NOMO-1 (cell line): ENCODE data around the gene IBA57.

Experiments used
- DNase-seq, 2 experiments: peaks; one replicate each; lab custom pipeline; 2025; ENCODE audit not compliant: unreplicated experiment in 2 of 2; lab: John Stamatoyannopoulos, UW

Gene IBA57

DNA sequence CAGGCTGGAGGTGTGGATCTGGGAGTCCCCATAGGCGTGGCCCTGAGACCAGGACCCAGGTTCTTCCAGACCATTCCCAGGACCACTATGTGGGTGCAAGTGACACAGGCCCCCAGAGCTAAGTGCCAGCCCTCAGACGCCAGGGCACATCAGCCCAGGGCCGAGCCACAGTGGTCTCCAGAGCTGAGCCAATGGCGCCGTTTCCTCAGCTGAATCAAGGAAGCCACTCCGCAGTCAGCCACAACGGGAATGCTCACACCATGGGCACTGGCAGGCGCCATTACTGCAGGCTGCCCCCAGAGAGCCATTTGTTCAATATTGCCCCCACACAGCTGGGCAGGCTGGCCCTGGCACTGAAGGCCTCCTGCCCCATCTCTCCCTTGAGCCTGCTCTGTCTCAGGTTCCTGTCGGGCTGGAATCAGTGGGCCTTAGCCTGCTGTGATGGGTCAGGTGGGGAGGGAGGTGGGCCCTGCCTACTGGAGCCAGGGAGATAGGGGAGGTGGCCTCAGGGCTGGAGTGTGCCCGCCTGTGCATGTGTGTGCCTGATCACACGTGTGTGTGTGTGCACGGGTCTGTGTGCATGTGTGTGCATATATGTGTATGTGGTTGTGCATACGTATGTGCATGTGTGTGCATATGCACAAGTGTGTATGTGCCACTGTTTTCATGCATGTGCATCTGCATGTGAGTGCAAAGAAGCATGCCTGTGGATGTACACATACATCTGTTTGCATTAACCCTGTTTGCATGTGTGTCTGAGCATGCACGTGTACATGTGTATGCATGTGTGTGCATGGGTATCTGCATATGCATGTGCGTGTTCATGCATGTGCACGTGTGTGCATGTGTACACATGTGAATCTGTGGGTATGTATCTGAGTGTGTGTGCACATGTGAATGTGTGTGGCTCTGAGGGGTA, 9.7 kb upstream of the IBA57 start:
- DNase-seq: no peak

DNA sequence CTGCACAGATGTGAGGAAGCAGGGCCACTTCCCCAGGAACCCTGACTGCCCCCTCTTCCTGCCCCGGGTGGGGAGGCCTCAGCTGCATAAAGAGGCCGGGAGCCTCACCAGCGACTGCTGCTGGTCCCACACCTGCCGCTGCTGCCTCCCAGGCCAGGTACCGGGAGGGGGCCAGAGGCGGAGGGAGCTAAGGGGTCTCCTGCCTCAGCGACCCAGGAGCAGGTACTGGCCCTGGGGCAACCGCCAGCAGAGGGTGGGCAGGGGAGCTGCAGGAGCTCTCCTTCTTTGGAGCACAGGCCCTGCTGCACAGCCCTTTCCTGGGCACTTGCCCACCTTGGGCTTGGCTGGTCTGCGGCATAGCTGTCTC, 9.1 kb upstream of the IBA57 start:
- no peak for DNase-seq

DNA sequence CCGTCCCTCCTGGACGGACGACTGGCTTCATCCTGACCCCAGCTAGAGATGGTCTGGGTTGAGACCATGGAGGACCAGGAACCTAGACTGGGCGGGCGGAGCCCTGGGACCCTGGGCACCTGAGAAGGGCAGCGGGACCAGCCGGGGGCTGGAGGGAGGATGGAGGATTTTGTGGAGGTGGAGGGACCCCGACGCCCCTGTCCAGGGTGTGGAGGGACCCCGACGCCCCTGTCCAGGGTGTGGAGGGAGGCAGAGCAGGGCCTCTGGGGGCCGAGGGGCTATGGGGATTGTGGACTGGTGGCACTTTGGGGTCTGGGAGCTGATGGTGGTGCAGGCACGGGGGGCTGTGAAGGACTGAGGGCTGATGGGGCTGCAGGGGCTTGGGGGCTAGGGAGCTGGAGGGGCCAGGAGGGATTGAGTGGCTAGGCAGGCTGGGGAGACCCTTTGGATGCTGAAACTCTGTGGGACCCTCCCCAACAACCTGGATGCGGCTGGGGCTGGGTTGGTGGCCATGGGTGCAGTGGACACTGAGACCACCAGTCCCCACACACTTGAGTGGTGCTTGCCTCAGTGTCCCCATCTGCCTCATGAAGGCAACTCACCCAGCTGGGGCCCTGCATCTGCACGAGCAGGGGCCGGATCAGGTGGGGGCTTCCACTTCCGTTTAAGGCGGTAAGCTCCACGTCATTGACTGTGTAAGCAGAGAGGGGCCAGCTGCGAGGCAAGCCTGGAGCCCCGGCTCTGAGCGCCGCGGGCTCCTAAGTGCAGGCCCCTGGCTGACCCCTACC, 8.5 kb upstream of the IBA57 start:
- no peak for DNase-seq

- DNase-seq: no peak
Measured at GRCh38 chr1:228157729-228158126, 7.9 kb upstream of the IBA57 start.

DNA sequence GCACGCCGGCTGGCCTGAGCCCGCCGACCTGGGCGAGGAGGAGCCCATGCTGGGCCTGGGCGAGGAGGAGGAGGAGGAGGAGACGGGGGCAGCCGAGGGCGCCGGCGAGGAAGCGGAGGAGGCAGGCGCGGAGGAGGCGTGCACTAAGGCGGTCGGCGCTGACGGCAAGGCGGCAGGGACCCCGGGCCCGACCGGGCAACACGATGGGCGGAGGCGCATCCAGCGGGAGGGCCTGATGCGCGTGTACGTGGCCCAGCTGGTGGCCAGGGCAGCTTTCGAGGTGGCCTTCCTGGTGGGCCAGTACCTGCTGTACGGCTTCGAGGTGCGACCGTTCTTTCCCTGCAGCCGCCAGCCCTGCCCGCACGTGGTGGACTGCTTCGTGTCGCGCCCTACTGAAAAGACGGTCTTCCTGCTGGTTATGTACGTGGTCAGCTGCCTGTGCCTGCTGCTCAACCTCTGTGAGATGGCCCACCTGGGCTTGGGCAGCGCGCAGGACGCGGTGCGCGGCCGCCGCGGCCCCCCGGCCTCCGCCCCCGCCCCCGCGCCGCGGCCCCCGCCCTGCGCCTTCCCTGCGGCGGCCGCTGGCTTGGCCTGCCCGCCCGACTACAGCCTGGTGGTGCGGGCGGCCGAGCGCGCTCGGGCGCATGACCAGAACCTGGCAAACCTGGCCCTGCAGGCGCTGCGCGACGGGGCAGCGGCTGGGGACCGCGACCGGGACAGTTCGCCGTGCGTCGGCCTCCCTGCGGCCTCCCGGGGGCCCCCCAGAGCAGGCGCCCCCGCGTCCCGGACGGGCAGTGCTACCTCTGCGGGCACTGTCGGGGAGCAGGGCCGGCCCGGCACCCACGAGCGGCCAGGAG, 7.2 kb upstream of the IBA57 start:
- DNase-seq: no peak

DNA sequence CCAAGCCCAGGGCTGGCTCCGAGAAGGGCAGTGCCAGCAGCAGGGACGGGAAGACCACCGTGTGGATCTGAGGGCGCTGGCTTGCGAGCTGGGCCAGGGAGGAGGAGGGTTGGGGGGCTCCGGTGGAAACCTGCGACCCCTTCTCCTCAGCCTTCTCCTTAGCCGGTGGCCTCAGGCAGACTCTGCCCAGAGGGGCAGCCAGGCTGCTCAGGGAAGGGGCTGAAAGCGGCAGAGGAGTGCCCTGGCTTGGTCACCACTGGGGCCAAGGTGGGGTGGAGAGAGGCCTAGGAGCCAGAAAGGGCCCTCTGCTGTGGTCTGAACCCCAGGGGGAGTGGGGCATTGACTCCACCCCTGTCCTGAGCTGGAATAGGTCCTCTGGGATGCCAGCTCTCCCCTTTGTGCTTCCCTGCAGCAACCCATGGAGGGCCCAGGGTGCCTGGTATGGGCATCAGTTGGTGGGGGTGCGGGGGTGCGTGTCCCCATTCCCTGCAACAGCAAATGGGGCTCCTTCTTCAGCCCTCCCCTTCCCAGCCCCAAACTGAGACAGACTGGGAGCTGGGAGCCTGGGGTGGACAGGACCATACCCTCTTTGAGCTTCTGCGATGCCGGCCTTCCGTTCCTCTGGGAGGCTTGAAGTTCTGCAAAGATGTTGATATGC, 6.5 kb upstream of the IBA57 start:
- DNase-seq: no peak

- DNase-seq: no peak
Measured at GRCh38 chr1:228160201-228160761, 5.3 kb upstream of the IBA57 start.

- DNase-seq: no peak
Measured at GRCh38 chr1:228161362-228161761, 4.2 kb upstream of the IBA57 start.

DNA sequence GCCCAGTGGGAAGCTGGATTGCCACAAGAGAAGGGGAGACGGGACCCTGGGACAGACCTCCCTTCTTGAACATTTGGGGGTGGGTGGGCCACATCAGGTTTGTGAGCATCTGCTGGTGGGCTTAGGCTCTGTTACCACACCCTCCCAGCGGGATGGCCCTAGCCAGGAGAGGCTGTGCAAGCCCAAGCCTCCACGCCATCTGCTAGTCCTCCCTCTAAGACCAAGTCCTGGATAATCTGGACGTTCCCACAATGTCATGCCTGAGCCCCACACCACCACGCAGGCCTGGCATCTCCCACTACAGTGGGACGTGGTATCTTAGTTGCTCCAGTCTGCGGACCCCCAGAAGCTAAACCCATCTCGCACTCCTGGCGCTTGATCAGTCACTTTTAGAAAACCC, 3.7 kb upstream of the IBA57 start:
- no peak for DNase-seq

DNA sequence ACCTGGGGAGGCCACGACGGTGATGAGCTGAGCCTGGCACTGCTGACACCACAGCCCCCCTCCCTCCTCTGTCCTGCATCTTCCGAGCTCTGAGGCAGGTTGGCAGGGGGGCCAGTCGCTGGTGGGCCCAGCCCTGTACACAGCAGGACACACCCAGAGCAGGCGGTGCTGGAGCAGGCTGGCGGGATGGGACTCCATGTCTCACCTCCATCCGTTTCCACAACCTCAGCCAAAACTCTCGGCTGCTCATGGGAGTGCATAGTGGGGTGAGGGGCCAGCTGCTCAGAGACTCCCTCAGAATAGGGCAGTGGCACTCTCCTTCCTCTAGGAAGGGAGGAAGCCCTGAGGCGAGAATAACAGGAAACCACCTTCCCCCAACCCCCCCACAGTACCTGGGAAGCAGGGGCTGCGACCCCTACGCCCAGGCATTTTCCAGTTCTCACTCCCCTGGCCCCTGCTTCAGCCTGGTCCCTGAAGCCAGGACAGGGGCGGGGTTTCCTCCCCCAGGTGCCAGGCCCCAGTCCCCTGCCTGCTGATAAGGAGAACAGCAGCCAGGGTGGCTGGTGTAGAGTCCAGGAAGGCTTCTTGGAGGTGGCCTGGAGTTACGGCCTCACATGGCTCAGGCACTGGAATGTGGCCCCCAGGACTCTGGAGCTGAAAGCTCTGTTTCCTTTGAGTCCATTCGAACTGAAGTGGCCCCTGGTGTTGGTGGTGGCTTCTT, 3.2 kb upstream of the IBA57 start:
- no peak for DNase-seq

DNA sequence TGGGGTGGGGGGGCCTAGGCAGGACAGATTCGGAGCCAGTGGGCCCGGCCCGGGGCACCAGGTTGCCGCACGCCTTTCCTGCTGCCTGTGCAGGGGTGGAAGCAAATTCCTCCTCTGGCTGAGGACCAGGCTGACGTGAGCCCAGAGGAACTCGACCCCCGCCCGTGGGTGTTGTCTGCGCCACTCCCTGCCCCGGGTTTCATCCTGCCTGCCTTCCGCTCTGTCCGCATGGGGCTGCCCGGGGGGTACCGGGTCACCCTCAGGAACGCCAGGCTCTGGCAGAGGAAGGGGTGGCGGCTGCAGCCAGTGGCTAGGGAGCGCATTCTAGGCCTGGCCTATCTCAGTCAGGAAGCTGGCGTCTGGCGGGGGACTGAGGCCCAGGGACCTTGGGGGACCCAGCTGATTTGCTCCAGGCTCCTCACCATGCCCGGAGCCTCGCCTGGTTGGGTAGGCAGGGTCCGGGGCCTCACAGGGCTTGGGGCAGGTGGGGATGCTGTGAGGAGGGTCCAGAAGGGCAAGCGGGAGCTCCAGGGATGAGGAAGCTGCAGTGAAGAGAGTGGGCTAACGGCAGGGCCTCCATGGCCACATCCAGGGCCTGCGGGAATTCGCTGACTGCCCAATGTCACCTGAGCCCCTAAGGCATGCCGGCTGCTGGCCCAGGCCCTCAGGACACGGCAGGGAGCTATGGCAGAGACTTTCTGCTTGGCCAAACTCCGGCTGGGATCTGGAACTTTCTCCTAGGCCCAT, 2.4 kb upstream of the IBA57 start:
- no peak for DNase-seq

DNA sequence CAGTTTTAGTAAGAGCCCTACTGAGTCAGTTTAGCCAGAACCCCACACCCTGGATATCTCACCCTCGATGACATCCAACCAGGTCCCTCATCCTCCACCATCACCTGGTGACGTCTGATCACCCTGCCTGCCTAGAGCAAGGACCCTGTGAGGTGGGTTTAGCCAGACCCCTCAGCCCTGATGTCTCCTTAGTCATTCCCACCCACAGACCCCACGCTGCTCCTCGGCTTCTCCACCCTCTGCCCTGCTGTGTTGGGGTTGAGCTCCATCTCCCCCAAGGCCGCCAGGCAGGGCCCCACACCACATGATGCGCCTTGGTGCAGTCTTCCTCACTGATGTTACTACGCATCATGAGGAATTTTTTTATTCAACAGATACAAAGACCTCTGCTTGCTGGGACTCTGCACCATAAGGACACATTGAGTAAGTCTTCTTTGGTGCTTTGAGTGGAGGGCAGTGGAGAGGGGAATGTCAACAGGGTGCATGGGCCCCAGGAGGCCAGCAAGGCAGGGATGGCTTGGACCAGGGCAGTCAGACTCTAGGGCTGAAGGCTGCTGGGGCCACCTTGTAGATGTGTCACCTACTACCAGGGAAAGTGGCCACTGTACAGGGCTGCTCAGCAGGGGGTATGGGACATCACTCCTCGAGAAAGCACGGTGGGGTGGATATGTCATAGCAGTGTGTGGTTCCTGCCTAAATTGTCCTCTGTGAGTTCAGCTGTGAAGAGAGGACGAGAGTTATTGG, 1.7 kb upstream of the IBA57 start:
- no peak for DNase-seq

DNA sequence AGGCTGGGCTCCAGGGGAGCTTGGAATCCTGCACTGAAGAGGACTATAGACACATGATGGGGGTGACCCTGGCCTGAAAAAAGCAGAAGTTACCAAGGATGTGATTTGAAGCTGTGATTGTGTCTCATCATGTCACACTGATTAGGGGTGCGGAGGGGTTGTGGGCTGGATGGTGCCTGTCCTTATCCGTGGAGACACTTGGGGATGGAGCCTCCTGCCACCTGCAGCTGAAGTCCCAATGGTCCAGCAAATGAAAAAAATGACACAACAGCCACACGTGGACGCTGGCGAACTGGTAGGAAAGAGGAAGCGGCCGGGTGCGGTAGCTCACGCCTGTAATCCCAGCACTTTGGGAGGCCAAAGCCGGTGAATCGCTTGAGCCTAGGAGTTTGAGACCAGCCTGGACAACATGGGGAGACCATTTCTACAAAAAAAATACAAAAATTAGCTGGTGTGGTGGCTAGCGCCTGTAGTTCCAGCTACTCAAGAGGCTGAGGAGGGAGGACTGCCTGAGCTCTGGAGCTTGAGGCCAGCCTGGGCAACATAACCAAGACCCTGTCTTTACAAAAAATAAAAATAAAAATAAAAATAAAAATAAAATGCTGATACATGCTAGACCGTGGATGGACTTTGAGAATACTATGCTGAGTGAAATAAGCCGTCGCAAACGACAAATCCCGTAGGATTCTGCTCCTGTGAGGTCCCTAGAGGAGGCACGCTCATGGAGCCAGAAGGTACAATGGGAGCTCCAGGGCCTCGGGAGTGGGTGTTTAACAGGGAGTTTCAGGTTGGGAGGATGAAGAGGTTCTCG, 838 bp upstream of the IBA57 start:
- peak; percentile 63 to 68 for DNase-seq

GRCh38 chr1:228166170-228166936, 749 bp downstream of the IBA57 start:
- DNase-seq: peak in 1 of 2 experiments; percentile 44

GRCh38 chr1:228168563-228169270, 3.1 kb downstream of the IBA57 start:
- no peak for DNase-seq

DNA sequence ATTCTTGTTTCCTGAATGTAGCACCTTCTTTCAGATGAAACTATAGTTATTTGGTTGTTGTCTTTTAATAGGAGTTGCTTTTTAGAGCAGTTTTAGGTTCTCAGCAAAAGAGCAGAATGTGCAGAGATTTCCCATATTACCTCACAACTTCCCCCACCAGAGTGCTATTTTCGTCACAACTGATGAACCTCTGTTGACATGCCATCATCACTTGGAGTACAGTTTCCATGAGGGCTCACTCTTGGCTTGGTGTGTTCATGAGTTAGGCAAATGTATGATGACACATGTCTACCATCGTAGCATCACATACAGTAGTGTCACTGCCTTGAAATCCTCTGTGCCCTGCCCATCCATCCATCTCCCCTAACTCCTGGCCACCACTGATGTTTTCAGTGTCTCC, 3.7 kb downstream of the IBA57 start:
- DNase-seq: no peak
